ENCODE data around the gene C1QTNF9.
A peak's percentile ranks its signal among the peaks of the same experiment; 100 is the strongest.
"Not testable (repeated sequence)": the region's sequence is repeated elsewhere in the genome, so short reads cannot be mapped to it uniquely, and the experiment has no call there.

Gene C1QTNF9

GRCh38 chr13:24284889-24285565 lies 24.4 kb upstream of the C1QTNF9 start:
- no peak for DNase-seq

- DNase-seq: no peak
These were observed 22.8 kb upstream of the C1QTNF9 start for GRCh38 chr13:24286624-24287023.

- DNase-seq: no peak
These were observed 21.6 kb upstream of the C1QTNF9 start for GRCh38 chr13:24287748-24288287.

GRCh38 chr13:24288870-24289269 lies 20.5 kb upstream of the C1QTNF9 start:
- DNase-seq: no peak

GRCh38 chr13:24290280-24290932 lies 19.0 kb upstream of the C1QTNF9 start:
- no peak for DNase-seq

GRCh38 chr13:24292481-24292880 lies 16.9 kb upstream of the C1QTNF9 start:
- no peak for DNase-seq

GRCh38 chr13:24293746-24294145 lies 15.6 kb upstream of the C1QTNF9 start:
- no peak for DNase-seq

GRCh38 chr13:24299488-24300114 lies 9.8 kb upstream of the C1QTNF9 start:
- no peak for DNase-seq

GRCh38 chr13:24301434-24301833 lies 7.9 kb upstream of the C1QTNF9 start:
- DNase-seq: no peak

- DNase-seq: no peak
These were observed 7.5 kb upstream of the C1QTNF9 start for GRCh38 chr13:24301911-24302310.

- DNase-seq: no peak
These were observed 4.8 kb upstream of the C1QTNF9 start for GRCh38 chr13:24304620-24305019.

GRCh38 chr13:24306632-24307031 lies 2.7 kb upstream of the C1QTNF9 start:
- peak; percentile 59 for DNase-seq

- DNase-seq: no peak
These were observed 1.9 kb upstream of the C1QTNF9 start for GRCh38 chr13:24307211-24308067.

GRCh38 chr13:24308068-24308445 lies 1.3 kb upstream of the C1QTNF9 start:
- no peak for DNase-seq

- no peak for DNase-seq
These were observed 826 bp upstream of the C1QTNF9 start for GRCh38 chr13:24308488-24309020.

GRCh38 chr13:24313439-24313838 lies 4.1 kb downstream of the C1QTNF9 start:
- DNase-seq: no peak

GRCh38 chr13:24317835-24318234 lies 8.5 kb downstream of the C1QTNF9 start:
- DNase-seq: not testable (repeated sequence)

- DNase-seq: not testable (repeated sequence)
These were observed 9.5 kb downstream of the C1QTNF9 start for GRCh38 chr13:24318878-24319277.

- DNase-seq: not testable (repeated sequence)
These were observed 10.3 kb downstream of the C1QTNF9 start for GRCh38 chr13:24319641-24320040.

- DNase-seq: not testable (repeated sequence)
These were observed 12.0 kb downstream of the C1QTNF9 start for GRCh38 chr13:24321416-24321815.

GRCh38 chr13:24322470-24322869 lies 13.1 kb downstream of the C1QTNF9 start:
- DNase-seq: not testable (repeated sequence)

- DNase-seq: no peak
These were observed 13.8 kb downstream of the C1QTNF9 start for GRCh38 chr13:24323036-24323738.
